GM18499 (cell line): Measurements from ENCODE around the gene ACOX2.

Source experiments
- ATAC-seq: cut with Tn5 transposase; IDR thresholded peaks from one replicate; pipeline ENCODE4 v1.9.1; 2021; ENCODE audit warnings: moderate number of reproducible peaks; ENCODE audit not compliant: insufficient read depth, unreplicated experiment

Gene ACOX2

DNA sequence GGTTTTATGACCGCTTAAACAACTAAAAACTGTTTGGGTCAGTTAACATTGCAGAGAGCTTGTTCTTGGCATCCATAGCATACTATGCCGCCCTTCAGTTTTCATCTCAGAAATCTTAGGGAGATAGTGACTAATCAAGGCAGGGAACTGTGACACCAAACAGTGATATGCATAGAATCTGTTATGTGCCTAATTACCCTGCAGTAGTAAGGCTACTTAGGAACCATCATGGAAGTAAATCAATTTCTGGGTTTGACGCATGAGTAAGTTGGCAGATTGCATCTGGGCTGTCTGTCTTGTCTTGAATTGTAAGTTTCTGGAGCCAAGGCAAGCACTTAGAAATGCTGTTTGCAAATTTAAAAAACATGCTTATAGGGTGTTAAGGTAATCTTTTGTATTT lies 22.6 kb downstream of the ACOX2 start:
- no peak for ATAC-seq

DNA sequence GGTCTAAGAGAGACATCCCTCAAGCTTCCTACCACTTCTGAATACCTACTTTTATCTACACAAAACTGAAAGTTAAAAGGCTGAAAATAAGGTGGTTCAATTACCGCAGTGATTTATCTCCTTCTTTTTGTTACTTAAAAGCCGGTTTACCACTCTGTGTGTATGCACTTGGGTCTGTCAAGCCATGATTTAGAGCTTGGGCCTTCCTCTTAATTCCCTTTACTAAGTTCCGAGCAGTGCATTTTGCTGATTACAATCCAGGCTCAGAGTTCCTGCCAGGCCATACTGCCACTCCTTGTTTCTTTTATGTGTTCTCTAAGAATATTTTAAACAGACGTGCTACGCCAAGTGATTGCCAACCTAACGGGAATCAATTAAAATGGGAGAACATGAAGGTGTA lies 28.6 kb downstream of the ACOX2 start:
- ATAC-seq: no peak

DNA sequence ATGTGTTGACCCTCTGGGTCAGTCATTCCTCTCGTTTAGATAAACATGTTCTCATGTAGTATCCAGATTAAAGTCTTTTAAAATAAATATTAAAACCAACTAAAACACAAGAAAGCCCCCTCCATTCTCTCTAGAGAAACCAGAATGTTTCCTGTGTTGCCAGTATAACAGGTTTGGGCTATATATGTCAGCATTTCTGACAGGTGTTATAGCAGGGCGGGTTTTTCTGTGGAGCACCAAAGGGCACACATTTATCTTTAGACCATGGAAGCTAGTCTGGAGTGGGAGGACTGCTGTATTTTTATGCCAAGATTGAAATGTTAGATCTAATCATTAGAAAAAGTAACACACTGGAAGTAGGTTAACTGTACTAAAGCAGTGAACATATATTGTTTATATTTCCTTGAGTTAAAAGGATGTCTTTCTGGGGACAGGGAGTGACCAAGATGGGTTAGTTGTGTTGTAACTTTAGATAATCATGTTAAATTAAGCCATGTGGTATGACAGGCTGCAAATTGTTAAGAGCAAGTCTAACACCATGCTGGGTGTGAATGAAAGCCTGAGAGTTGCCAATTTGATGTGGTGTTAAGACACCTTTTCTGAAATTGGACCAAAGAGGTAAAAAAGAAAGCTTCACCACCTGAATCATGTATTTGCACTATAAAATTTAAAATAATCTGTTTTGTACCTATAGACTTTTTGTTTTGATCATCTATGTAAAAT lies 29.5 kb downstream of the ACOX2 start:
- ATAC-seq: no peak

DNA sequence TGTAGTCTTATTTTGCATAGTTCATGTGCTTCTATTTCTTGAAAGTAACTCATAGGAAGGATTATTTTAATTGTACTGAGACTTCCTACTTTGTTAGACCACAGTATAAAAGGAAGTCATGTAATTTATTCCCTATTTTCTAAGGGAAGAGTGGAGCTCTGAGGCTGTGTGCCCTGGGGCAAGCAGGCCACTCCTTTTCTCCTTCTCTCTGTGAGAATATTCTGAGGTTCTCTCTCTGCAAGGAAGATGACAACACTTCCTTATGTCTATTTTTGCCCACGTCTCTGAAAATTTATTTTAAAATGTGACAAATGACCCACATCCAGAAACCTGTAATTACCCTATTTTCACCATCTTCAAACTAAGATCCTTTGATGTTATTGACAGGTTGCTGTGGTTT lies 34.1 kb downstream of the ACOX2 start:
- no peak for ATAC-seq

DNA sequence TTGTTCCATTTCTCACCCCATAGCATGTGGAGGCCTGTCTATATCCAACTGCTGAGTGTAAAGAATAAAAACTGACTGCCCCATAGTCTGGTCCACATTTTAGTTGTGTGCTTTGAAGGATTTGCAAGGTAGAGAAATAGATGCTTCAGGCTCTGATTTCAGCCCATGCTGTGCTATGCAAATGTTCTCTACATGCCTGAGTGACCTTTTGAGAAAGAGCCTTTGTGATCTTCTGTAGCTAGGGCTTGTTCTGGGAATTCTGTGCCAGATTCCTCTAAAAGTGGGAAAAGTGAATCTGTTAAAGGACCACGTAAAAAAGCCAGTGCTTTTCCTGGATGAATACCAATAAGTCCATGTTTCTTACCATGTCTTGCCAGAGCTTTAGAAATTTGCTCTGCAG lies 39.9 kb downstream of the ACOX2 start:
- no peak for ATAC-seq

DNA sequence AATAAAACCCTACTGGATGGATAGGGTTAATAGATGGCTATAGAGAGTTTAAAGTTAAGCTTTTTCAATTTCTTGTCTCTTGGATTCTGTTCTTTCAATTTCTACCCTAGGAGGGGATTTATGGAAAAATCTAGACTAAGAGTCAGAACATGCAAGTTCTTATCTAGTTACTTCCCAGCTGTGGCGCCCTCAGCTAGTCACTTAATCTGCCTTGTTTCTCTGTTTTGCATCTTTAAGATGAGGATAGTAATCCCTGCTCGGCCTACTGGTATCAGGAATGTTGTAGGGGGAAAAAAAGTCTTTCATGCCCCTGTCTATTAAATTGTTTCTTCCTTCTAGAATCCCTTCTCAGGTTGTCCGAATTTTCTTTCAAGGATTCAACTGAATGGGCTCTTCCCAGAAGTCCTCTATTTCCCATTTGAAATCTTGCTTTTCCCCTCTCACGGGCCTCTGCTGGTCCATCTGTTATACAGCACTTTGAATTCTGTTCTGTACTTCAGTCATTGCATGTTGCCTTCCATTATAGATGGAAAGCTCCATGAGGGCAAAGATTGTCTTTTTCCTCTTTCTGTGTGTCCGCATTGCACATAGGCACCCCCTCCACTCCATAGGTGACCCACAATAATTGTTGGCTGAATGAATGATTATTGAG lies 40.7 kb downstream of the ACOX2 start:
- no peak for ATAC-seq

DNA sequence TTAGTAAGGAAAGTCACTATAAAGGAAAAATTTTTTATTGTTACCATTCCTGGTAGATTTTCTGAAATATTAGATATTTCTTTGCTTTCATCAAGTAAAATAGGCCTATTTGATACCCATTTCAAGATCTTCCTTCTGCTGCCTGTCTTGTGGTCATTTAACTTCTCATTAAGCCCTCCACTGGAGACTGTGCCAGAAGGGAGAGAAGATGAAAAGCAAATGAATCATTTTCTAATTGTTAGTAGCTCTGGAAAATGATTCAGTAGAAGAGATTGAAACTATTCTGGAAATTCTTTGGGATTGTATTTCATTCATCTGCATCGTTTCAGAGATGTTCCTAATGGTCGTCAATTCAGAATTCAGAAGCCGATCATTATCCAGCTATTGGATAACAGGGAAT lies 41.9 kb downstream of the ACOX2 start:
- ATAC-seq: no peak

DNA sequence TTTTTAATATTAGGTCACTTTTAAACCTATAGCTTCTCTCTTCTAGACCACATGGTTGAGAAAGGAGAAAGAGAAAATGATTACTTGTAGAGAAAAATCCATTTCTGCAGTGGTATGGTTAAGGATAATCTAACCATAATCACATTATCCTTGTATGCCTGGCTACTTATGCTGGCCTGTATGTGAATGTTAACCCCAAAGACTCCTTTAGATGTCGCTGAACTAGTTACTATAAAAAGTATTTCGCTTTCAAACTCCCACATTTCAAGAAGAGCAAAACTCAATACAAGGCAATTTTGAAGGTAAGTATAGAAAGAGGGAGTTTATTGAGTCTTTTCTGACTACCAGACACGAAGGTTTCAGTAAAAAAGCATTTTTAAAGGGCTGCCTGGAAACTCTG lies 42.9 kb downstream of the ACOX2 start:
- ATAC-seq: no peak

DNA sequence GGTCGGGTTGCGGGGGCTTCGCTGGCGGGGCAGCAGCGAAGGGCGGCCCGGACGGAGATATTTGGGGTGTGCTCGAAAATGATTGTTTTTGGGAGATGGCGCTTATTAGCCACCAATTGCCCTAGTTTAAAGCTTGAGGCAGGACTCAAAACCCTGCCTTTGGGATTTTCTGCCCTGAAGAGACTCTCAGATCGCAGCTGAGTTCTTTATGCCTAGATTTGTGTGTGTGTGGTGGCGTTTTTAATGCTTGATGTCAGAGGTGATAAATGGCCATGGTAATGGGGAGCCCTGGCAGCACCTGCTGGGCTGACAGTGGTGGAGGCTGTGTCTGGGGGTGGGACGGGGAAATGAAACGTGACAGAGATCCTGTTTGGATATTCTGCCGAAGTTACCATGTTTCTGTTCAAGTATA lies 44.5 kb downstream of the ACOX2 start:
- ATAC-seq: no peak

DNA sequence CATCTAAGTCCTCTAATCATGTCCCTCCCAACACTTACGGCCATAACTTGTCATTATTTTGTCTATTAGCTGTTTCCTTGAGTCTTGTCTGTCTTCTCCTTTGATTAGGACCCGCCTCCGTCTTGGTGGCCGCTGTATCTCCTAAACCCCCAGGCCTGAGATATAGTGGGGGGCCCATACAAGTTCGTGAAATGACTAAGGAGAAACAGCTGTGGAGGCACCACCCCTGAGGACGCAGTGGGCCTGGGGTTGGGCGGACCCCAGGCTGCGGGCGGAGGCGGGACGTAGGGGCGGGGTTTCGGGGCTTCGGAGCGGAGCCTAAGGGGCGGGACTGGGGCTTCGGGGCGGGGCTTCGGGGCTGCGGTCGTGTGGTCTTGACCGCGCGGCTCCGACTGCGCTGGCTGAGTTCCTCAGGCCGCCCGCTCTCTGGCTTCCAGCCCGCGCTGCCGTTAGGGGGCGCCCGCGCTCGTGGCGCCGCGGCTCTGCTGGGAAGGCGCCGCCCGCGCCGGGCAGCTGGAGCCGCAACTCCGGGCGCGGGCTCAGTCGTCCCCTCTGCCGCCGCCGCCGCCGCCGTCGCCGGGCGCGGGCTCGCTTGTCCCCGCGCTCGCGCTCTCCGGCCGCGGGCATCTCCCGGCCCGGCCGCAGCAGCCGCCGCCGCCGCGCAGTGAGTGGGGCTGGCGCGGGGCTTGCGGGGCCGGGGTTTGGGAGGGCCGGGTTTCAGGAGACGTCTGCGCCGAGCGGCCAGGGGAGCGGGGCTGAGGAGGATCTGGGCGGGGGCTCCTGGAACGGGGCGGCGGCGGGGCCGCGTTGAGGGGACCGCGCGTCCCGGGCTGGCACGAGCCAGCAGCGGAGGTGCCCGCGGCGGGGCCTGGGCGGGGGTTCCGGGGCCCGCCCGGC lies 45.2 kb downstream of the ACOX2 start, which contains the start of gene KCTD6:
KCTD6 (plus strand) TSS at position 591 of the 897 bp plus-strand sequence. CDS start 6,660 bp downstream, outside the sequence.
- peak; percentile 43 for ATAC-seq

DNA sequence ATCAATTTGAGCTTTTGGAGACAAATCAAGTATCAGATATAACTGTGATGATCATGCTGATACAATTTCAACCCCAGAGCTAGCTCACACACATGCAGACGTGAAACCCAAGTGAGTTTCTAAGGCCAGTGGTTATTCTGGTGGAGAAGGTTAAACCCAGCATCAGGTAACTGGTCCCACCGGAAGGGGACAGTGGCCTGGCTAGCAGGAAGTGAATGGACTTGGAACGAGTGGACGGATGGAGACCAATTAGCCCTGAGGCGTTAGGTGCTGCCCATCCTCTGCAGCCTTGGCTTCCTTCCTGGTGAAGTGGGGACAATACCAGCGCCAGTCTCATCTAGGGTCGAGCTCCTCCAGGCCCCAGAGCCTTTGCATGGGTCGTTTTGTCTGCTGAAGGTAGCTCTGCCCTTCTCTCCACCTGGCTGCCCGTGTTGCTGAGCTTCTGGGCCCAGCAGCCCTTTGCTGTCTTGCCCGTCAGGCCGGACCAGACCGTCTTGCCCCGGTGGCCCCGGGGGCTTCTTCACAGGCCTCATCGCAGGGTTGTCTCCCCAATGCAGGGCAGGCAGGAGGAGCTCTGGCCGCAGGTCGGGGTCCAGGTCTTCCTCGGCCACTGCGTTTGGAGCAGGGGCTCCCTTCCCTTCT lies 46.0 kb downstream of the ACOX2 start:
- no peak for ATAC-seq

DNA sequence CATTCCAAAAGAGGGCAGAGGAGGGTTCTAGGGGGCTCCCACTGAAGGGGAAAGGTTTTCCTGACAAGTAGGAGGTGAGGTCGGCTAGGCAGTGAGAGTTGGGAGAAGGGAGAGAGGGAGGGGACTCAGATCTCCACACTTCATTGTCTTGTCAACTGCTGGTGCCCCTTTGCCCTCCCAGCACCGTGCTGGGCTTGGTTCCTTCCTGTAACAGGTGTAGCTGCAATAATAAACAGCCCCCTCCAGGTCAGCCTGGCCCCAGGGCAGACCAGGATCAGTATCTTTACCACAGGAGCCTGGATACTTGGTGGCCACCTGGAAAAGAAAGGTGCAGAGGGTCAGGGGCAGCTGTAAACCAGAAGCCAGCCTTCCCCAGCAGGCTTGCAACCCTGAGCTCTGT lies 48.0 kb downstream of the ACOX2 start:
- ATAC-seq: no peak

DNA sequence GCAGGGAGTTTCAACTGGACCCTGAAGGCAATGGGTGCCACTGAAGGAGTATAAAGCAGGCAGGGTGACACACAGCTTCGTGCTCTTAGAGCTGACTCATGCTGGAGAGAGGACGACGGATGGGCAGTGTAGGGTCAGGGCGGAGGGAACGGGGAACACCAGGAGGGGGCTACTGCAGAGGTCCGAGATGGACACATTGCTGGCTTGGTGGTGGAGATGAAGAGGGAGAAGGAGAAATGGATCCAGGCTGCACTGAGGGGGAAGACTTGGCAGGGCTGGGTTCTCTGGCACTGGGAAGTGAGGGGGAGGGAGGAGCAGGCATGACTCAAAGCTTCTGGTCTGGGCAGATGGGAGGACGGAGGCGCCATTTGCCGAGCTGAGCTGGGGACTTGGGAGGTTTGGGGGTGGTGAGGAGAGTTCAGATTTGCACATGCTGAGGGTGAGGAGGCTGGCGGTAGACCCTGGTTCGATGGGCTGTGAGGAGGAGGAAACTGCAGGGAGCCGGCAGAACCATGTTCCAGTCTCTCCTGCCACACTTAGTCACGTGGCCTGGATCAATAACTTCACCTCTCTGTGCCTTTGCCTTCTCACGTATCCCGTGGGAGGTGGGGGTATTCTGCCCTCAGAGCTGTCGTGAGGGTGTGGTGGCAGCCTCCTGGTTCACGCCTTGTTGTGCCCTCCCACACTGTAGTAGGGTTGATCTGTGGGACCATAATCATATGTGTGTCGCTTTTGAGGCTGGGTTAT lies 49.7 kb downstream of the ACOX2 start:
- ATAC-seq: no peak

DNA sequence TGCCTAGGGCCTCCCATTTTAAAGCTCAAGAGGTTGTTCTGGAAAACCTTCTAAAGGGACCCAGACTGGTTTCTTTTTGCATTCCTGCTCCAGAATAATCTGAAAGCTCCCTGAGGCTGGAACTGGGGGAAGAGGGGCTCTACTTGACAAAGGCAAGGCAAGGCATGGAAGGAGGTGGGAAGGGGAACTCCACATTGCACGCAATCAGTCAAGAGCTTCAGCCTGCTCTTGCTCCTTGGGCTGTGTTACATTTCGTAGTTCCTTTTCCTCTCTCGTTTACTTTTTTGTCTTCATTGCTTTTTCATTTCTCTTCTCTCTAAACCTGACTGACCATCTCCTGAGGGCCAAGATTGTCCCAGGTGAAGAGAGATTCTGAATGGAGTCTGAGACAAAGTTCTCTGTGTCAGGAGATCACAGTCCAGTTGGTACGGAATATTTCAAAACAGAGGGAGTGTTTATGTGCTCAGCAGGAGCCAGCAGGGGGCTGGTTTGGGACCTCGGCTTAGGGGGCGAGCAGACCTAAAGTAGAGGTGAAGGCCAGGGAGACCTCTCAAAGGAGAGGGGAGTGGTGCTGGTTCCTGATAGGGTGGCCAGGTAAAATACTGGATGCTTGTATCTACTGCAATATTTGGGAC lies 51.1 kb downstream of the ACOX2 start:
- no peak for ATAC-seq

DNA sequence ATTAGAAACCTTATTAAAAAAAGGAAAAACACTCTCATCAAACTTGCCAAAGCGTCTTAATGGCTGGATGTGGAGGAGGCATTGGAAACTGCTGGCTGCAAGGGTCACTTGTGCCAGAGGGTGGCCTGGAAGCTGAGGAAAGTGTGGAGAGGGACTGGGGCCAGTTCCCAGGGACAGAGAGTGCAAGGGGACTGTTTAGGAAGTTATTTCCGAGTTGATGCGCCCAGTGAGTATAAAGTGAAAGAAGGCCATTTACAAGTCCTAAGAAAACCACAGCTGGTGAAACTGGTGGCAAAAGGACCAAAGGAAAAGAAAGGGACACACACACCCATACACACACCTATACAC lies 52.3 kb downstream of the ACOX2 start:
- no peak for ATAC-seq

DNA sequence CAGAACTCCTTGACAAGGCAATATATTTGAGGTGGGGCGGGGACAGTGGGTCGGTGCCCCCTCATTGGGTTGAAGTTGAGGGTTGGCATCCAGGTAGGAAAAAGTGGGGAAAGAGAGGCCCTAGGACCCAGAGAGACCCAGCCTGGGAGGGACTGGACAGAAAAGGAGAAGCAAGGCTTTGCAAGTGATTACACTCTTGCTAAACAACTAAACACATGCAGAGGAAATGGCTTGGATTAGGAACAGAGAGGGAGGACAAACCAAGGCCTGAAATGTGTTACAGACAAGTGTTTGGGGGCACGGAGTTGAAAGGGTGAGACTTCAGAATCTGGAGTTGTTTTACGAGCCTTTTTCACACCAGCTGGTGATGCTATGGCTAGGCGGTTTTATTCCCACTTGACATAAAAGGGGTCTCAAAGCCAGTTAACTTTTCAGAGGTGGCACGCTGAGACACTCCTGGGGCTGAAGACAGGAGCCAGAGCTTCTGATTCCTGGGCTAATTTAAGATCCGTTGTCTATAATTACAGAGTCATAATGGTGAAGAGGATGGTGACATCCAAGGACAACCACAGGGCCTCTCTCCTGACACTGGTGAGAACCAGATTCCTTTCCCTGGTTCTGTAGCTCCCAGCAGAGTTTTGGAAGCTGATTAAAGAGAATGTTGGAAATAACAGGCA lies 52.8 kb downstream of the ACOX2 start:
- ATAC-seq: no peak

DNA sequence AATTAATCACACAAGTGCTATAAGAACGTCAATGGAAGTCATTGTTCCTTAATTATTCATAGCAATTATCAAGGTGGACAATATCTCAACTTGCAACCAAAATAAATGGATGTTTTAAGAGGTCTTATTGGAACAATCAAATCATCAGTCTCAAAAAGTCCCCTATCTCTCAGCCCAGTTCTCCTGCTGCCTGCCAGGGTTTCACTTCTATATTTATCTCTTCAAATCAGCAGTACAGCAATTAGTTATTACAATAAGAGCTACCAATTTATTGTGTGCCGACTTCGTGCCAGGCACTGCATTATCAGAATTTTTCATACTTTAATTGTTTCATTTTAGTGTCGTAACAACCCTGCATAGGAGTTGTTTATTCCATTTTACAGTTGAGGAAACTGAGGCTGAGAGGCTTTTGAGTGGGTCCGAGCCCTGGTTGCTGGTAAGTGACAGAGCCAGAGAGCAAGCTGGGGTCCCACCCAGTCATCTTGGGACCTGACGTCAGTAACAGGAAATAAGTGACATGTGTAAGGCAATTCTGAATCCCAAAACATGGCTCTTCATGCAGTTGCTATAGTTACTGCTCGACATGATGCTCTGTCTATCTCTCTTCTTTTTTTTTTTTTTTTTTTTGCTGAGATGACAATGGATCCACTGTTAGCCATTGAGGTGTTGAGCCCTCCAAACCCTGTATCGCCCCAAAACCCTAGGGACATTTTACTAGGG lies 53.9 kb downstream of the ACOX2 start:
- no peak for ATAC-seq

DNA sequence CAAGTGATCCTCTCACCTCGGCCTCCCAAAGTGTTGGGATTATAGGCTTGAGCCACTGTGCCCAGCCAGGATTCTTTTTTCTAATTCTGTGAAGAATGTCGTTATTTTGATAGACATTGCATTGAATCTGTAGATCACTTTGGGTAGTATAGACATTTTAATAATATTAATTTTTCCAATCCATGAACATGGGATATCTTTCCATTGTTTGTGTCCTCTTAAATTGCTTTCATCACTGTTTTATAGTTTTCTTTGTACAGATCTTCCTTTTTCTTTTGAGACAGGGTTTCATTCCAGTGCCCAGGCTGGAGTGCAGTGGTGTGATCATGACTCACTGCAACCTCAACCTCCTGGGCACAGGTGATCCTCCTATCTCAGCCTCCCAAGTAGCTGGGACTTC lies 56.7 kb downstream of the ACOX2 start:
- ATAC-seq: no peak
